GM18519 (cell line): ENCODE data around the gene TENT4B.

Source experiments
- ATAC-seq: cut with Tn5 transposase; IDR thresholded peaks from one replicate; pipeline ENCODE4 v1.9.1; 2021; ENCODE audit warnings: mild to moderate bottlenecking, moderate library complexity; ENCODE audit not compliant: unreplicated experiment, low FRiP score

The TENT4B gene

DNA sequence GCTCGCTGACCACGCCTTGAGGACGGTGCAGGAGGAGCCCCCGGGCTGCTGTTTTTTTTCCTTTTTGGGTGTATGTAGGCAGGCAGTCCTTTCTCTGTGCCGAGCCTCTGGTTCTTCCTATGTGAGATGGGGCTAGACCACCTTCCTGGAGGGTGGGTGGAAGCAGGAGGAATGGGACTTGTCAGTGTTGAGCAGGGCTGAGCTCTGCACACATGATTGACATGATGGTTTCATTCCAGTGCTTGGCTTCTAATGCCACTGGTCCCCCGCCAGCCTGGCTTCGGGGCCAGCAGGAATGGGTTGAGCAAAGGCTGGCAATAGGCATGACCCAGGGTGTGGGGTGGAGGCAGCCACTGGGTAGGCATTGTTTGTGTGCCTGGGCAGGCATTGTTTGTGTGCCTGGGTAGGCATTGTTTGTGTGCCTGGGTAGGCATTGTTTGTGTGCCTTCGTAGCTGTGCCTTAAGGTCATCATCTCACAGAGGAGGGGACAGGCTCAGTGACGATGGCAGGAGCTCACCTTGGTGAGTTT is 99.0 kb downstream of the TENT4B start:
- no peak for ATAC-seq

DNA sequence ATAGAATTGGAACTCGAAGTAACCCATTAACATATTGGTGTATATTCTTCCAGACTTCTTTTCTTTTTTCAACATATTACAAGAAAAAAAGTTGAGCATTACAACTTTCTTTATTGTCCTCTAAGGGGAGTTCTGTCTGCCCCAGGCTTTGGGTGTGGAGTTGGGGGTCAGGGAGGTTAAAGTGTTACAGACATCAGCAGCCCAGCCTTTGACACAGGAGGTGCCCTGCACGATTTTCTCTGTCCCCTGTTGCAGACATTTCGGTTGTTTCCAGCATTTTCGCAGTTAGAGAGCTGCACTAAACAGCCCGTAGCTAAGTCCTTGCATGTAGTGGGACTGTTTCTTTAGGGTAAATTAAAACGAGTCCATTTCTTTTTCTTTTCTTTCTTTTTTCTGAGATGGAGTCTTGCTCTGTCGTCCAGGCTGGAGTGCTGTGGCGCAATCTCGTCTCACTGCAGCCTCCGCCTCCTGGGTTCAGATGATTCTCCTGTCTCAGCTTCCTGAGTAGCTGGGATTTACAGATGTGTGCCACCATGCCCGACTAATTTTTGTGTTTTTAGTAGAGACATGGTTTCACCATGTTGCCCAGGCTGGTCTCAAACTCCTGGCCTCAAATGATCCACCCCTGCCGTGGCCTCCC is 99.9 kb downstream of the TENT4B start:
- no peak for ATAC-seq

DNA sequence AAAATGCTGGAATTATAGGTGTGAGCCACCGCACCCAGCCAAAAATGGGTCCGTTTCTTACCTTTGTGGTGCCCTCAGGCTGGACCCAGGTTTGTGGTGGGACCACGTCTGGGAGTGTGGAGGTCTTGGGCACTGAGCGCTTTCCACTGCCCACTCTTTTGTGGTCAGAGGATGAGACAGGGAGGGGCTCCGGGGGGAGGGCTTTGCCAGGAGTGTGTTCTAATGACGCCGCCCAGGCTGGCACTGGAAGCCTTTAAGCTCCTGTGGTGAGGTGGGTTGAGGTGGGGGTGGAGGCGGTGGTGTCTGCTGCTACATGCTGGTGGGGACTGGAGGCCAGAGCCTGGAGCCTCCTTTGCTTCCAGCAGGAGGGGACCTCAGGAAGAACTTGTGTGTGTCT is 100.4 kb downstream of the TENT4B start:
- ATAC-seq, result no peak

DNA sequence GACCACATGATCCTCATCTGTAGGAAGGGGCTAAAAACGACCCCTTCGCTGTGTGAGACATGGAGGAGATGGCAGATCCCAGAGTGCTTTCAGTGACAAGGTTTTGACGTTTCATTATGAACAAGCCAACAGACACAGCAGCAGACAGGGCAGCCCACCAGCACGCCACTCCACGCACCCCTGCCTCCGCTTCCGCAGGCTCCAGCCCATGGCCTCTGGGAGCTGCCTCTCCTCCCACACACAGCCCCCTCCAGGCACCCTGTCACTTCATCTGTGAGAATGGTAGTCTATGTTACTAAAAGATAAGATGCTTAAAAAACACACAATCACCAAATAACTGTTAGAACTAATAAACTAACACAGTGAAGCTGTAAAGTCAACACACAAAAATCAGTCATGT is 101.0 kb downstream of the TENT4B start:
- no peak for ATAC-seq

DNA sequence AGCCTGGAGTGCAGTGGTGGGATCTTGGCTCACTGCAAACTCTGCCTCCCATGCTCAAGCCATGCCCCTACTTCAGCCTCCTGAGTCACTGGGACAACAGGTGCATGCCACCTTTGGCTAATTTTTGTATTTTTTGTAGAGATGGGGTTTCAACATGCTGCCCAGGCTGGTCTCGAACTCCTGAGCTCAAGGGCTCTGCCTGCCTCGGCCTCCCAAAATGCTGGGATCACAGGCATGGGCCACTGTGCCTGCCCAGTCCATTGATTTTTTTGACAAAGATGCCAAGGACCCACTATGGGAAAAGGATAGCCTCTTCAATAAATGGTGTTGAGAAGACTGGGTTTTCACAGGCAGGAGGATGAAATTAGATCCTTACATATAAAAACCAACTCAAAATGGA is 102.4 kb downstream of the TENT4B start:
- no peak for ATAC-seq

DNA sequence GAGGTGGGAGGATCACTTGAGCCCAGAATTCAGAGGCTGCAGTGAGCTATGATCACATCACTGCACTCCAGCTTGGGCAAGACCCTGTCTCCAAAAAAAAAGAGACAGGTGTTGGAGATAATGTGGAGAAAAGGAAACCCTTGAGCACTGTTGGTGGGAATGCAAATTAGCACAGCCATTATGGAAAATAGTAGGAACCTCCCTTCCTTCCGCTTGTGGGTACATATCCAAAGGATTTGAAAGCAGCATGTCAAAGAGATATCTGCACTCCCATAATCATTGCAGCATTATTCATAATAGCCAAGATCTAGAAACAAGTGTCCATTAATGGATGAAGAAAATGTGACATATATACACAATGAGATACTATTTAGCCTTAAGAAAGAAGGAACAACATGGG is 103.5 kb downstream of the TENT4B start:
- ATAC-seq, result no peak

DNA sequence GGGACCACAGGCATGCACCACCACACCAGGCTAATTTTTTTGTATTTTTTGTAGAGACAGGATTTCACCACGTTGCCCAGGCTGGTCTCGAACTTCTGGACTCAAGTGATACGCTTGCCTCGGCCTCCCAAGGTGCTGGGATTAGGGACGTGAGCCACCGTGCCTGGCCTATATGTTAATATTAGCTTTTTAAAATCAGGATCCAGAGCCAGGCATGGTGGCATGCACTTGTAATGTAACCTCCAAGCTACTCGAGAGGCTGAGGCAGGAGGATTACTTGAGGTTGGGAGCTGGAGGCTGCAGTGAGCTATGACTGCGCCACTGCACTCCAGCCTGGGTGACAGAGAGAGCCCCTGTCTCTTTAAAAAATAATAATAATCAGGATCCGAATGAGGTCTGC is 104.8 kb downstream of the TENT4B start:
- no peak for ATAC-seq

DNA sequence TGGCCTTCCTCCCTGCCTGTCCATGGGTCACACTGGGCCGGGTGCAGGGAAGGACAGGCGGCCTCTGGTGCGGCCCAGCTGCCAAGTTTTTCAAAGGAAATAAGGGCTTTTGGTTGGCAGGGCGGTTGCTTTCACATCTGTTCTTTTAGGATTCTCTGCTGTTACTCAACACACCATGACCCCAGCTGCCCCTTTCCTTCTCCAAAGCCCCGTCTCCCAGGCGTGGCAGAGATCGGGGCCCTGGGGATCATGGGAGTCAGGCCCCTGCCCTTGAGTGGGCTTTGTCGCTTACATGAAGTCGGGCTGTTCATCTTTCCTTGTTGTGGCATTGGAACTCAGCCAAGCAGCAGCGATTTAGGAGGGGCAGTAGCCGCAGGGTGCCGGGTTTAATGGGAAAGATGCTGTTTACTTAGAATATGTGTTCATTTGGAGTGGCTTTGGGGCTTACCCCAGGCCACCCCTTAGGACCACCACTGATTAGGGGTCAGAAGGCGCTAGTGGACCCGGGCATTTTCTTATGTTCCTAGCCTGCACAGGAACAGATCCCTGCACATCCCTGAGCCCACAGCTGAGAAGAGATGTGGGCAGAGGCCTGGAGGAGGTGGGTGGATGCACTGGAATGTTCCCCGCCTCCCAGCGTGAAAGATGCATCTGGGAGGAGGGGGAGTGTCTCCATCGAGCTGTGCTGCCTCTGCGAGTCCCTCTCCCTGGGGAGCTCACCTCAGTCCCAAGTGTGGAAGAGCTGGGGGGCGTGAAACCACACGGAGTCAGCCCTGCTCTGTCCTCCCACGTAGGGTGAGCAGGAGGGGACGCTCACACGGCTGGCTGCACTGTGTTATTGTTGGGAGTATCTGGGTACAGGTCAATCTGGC is 106.5 kb downstream of the TENT4B start:
- no peak for ATAC-seq

DNA sequence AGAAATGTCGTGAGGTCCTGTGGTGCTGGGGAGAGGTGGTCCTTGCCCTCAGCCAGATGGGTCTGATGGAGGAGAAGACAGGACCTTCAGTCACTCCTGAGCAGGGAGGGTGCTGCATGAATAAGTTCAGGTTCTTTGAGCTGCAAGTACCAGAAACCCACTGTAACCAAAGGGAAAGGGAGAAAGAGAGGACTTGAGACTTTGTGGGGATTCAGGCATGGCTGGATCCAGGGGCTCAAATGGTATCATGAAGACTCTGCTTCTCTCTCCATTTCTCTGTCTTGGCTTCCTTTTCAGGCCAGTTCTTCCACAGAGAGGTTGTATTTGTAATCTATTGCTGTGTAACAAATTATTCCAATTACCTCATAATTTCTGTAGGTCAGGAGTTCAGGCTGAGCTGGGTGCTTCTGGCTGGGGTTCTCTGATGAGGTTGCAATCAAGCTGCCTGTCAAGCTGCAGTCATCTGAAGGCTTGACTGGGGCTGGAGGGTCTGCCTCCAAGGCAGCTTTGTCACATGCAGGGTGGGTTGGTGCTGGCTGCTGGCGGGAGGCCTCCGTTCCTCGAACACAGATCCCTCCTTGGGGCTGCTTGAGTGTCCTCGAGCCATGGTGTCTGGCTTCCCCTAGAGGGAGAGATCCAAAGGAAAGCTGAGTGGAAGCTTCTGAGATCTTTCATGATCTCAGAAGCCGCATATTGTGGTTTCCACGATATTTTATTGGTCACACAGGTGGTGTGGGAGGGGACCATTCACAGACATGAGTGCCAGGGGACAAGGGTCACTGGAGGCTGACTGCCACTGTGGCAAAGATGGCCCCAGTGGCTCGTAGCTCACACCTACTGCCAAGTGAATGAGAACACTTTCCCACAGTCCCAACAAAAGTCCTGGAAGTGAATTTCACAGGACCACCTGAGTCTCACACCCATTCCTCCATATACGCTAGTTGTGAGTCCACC is 107.4 kb downstream of the TENT4B start:
- no peak for ATAC-seq

DNA sequence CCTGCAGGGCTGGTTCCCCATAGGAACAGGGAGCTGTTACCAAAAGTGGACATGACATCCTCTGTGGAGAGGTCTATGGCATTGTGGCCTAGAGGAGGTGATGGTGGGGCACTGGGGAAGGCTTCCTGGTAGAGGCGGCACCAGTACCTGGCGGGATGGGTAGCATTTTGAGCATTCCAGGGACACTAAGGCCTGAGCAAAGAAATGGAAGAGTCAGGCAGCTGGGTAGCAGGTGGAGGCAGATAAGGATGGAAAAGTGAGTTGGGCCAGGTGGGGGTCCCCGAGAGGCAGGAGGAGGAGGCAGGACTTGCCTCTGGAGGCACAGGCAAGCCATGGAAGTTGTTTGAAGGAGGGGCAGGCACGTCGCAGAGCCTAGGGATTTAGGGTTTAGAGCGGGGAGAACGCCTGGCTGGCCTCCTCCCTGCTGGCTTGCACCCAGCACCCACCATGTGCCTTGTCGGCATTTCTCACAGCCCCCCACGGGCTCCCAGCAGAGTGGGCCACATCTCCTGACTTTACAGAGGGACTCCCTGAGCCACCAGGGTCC is 108.1 kb downstream of the TENT4B start:
- no peak for ATAC-seq

DNA sequence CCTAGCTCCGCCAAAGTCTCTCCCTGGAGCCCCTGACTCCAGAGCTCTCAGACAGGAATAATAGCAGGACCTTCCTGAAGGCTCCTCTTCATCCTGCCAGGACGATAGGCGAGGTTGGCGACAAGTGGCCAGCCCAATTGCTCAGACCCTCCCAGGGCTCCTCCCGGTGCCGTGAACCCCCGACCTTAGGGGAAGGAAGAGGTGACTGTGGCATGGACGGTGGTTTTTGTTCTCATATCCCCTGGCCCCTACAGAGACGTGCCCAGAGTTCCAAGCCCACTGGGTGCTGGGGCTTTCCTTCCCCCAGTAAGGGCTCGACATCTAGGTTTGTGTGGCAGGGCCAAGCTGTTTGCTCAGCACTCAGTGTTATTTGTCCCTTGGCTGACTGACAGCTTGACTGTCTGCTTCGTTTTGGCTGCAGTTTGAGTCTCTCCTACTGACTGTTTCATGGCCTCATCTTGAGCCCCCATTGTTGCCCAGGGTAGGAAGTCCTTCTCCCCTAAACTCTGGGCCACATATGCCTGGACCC is 108.7 kb downstream of the TENT4B start:
- no peak for ATAC-seq

DNA sequence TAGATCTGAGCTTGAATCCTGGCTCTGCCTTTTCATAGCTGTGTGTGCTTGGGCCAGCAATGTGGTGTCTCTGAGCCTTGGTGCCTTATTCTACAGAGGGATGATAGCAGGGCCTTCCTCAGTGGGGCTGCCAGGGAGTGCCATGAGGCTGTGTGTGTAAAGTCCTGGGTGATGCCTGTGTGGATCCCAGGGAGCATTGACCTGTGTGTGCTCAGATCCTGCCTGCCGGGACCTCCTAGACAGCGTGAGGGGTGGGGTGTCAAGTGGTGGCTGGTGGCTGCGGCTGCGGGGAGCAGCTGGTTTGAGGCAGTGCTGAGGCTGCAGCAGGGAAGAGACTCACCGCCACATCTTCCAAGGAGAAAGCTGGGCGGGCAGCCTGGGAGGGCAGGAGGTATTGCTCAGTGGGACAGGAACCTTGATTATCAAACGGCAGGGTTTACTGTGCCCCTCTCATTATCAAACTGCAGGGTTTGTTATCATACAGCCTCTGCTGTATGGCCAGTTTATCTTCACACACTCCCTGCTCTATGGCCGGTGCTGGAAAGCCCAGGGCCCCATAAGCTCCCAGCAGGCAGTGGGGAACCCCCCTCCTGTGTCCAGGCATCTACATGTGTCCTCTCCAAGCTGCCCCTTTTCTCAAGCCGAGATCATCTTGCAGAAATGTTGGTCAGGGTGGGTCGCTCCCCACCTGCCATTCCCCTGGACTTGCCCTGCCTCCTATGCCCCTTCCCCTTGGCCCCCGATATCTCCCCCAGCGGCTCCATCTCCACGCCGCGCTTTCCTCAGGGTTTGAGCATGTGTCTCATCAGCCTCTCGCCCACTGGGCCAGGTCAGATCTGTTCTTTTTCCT is 110.2 kb downstream of the TENT4B start:
- ATAC-seq, result no peak

DNA sequence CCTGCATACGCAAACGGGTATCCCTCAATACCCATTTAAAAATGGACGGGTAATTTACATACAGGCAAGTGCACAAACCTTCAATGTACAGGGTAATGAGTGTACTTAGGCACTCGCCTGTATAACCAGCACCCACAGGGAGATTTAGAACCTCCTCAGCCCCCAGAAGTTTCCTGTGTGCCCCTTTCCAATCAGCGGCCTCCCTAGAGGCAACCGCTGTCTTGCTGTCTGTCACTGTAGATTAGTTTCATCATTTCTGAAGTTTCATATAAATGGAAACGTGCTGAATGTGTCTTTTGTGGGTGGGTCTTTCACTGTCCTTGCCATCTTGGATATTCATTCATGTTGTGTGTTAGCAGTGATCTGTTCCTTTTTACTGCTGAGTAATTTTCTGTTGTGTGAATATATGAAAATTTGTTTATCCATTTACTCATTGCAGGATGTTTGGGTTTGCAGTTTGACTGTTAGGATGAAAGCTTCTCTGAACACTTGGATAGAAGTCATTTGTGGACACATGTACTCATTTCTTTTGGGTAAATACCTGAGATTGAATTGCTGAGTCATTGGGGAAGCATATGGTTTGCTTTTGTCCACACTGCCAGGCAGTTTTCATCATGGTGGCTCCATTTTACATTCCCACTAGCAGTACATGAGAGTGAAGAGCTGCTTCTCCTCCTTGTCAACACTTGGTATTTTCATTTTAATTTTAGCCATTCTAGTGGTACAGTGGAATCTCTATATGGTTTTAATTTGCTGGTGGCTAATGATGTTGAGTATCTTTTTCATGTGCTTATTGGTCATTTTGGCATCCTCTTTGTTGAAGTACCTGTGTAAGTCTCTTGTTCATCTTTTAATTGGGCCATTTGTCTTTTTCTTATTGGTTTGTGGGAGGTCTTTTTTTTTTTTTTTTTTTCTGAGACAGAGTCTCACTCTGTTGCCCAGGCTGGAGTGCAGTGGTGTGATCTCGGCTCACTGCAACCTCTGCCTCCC is 111.1 kb downstream of the TENT4B start:
- no peak for ATAC-seq

DNA sequence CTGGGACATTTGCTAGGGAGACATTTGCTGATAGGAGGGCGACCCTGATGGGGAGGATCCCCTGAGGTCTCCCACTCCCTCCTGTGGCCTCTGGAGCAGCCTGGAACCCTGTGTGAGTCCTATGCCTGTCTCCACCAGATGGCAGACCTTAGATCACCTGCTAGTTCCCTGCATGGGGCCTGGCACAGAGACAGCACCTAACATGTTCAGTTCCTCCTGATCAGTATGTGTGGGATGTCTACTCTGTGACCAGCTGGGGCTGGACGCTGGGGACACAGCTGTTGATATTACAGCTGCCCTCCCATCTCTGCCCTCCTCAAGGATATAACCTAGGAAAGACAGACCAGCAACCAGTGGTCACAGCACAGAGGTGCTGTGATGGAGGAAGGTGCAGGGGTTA is 112.2 kb downstream of the TENT4B start:
- no peak for ATAC-seq

DNA sequence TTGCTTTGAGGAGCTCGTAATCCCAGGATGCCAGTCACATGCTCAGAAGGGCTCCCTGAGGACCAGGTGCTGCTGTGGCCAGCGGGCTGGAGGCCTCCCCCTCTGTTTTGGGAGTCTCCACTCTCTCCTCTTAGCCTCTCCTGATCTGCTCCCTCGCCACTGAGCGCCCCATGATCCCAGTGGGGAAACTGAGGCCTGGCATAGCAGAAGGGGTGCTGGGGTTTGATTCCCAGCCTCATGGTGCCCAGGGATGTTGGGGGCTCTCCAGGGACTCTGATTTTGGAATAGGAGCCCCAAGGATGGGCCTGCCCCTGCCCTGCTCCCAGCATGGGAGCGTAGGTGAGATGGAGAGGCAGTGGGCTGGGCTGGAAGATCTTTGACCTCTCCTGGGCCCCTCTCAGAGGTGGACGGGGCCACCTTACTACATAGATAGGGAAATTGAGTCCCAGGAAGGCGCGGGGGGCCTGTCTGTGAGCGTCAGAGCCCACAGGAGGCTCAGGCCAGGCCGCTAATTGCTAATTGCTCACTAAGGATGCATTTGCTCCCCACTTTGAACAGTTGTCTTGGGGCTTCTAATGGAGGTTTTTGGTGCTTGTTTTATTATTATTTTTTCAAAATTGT is 112.7 kb downstream of the TENT4B start:
- ATAC-seq, result no peak

DNA sequence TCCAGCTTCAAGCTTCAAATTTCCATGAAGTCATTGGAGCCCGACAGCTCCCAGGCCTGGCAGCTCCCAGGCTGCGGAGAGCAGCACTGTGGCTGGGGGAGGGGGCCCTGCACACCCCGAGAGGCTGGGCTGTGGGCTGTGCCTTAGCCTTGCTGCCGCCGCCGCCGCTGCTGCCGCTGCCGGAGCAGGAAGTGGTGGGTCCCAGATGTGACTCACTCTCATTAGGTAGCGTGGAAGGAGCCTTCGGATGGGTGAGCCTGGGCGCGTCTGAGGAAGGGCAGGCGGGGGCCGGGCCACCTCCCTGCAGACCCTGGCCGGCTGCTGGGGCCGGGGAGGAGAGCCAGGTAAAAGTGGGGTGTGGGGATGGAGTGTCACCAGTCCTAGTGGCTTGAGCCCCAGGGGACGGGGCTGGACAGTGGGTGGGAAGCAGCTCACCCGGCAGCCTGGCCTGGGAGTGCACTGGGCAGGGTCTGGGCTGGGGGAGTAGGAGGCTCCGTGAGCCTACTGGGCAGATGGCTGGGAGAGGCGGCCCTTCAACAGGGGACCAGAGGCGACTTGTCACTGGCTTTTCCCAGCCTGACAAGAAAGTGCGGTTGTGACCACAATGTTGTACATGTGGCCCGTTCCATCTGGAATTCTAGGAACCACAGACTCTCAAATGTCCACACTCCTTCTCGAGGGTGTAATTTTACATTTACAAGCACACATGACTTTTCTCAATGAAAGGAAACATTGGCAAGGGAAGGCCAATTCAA is 113.4 kb downstream of the TENT4B start, which contains the start of gene ADCY7:
TSS of gene ADCY7 (plus strand) at position 215 of the 755 bp plus-strand sequence. CDS start 21,629 bp downstream, outside the sequence.
- ATAC-seq, result peak; percentile 62

DNA sequence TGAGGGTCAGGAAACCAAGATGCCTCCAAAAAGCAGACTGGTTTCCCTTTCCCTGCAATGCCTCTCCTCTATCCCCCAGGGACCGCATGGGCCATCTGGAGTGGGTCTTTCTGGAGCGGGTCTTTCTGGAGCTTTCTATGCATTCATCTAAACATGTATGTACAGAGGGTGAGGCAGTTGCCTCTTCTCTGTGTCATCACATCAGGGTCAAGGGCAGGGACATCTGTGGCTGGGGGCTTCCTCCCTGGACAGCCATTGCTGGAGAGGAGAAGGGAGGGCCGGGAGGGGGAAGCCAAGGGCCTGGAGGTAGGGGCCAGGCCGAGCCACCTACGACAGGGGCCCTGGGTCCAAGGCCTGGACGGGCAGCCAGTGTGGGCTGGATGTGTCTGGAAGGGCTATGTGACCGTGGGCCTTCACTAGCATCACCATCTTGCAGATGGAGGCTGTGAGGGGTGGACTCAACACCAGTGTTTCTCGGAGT is 114.1 kb downstream of the TENT4B start:
- ATAC-seq, result no peak
